Effector memory CD8-positive, alpha-beta T cell (primary cell): ENCODE results near the gene RASSF10.

Experiments
- ATAC-seq: fragments of 150-1000 bp; cut with Tn5 transposase; replicated peaks from 2 replicates; pipeline ENCODE4 v1.10.0; 2021; ENCODE audit warnings: mild to moderate bottlenecking, moderate library complexity
- DNase-seq, 3 experiments: peaks; one replicate each; pipeline ENCODE4 v3.0.0; 2021
- H3K27ac Mint-ChIP-seq, 2 donors: one replicate each; pipeline ENCODE4 v1.8.0; 2022; ENCODE audit warnings: mild to moderate bottlenecking in 2 of 2, mixed read lengths in 2 of 2, moderate library complexity in 2 of 2
- H3K27me3 Mint-ChIP-seq, 2 donors: one replicate each; pipeline ENCODE4 v1.8.0; 2022; ENCODE audit warnings: mixed read lengths in 2 of 2
- H3K36me3 Mint-ChIP-seq: one replicate; pipeline ENCODE4 v1.8.0; 2022; ENCODE audit warnings: mild to moderate bottlenecking, moderate library complexity, mixed read lengths; ENCODE audit not compliant: insufficient read depth
- H3K4me1 Mint-ChIP-seq, 2 donors: one replicate each; pipeline ENCODE4 v1.8.0; 2022; ENCODE audit warnings: low read depth in 2 of 2, mixed read lengths in 2 of 2
- H3K4me3 Mint-ChIP-seq, 2 donors: one replicate each; pipeline ENCODE4 v1.8.0; 2022; ENCODE audit warnings: mild to moderate bottlenecking in 2 of 2, mixed read lengths in 2 of 2, moderate library complexity in 2 of 2
- H3K9me3 Mint-ChIP-seq, 2 donors: one replicate each; pipeline ENCODE4 v1.8.0; 2022; ENCODE audit warnings: mixed read lengths in 2 of 2

The RASSF10 gene

DNA sequence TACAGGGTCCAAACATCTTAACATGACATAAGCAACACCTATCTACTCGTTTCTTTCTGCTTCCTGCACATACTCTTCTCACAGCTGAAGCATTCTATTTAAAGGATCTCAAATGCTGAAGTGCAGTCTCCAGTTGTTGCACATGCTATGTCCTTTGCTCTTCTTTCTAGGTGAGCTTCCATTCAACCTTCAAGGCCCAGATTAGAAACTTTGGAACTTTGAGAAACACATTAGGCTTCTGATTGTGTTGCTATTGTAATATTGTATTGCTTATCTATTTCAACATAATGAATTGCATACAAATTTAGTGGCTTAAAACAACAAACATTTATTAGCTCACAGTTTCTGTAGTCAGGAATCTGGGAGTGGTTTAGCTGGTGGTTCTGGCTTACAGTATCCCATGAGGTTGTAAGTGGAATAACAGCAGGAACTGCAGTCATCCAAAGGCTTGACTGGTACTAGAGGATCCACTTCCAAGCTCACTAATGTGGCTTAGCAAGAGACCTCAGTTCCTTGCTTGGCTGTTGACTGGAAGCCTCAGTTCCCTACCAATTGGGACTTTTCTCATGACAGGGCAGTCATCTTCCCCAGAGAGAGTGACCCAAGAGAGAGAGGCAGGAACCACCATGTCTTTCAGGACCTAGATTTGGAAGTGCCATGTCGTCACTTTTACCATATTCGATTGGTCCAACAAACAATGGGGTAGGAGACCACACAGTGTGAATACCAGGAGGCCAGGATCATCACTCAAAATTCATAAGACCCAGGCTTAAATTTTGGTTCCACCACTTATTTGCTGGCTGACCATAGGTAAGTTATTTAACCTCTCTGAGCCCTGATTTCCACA lies 27.2 kb upstream of the RASSF10 start:
- Mint-ChIP-seq H3K9me3 (no peaks in the 10 kb centered on the region), H3K4me1 (no peaks in the 10 kb centered on the region), H3K27me3 (peaks cover 32 to 64% of the 10 kb centered on the region in 2 donors), H3K27ac (no peak overlapping the region), H3K36me3 (no peaks in the 10 kb centered on the region), H3K4me3 (no peak overlapping the region)
- DNase-seq = no peak
- no peak for ATAC-seq

GRCh38 chr11:12983336-12983735 lies 25.8 kb upstream of the RASSF10 start:
- DNase-seq (no peak), ATAC-seq (no peak)
- Mint-ChIP-seq H3K4me3 (no peak overlapping the region), H3K36me3 (no peaks in the 10 kb centered on the region), H3K9me3 (no peaks in the 10 kb centered on the region), H3K4me1 (no peaks in the 10 kb centered on the region), H3K27me3 (peaks cover 28 to 69% of the 10 kb centered on the region in 2 donors), H3K27ac (no peak overlapping the region)

DNA sequence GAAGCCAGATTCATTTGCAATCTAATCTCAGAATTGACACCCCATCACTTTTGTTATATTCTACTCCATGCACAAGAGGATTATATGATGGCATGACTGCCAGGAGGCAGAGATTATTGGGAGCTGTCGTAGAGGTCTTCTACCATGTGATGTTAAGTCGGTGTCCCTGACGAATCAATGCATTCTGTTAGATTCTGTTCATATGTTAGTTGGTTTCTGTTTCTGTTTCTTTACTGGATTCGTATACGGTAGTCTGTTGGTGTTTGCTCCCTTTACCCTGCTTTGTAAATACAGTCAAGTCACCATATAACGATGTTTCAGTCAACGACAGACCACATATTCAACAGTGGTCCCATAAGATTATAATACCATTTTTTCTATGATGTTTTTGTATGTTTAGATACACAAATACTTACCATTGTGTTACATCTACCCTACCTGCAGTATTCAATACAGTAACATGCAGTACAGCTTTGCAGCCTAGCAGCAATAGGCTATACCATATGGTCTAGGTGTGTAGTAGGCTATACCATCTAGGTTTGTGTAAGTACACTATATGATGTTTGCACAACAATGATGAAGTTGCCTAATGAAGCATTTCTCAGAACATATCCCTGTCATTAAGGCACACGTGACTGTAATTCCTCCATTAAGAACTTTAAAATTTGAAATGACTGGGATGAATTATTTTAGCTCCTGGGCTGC lies 22.8 kb upstream of the RASSF10 start:
- no peaks in the 10 kb centered on the region for H3K4me1 Mint-ChIP-seq
- no peak overlapping the region for H3K27ac Mint-ChIP-seq
- no peak for DNase-seq
- H3K36me3 Mint-ChIP-seq = no peaks in the 10 kb centered on the region
- H3K27me3 Mint-ChIP-seq = peaks cover 29 to 69% of the 10 kb centered on the region in 2 donors
- ATAC-seq = no peak
- no peak overlapping the region for H3K4me3 Mint-ChIP-seq
- no peaks in the 10 kb centered on the region for H3K9me3 Mint-ChIP-seq

- H3K27me3 Mint-ChIP-seq = peaks cover 18 to 53% of the 10 kb centered on the region in 2 donors
- no peaks in the 10 kb centered on the region for H3K9me3 Mint-ChIP-seq
- no peaks in the 10 kb centered on the region for H3K4me1 Mint-ChIP-seq
- H3K36me3 Mint-ChIP-seq = no peaks in the 10 kb centered on the region
- DNase-seq (no peak), ATAC-seq (no peak)
- no peak overlapping the region for H3K27ac Mint-ChIP-seq
- no peak overlapping the region for H3K4me3 Mint-ChIP-seq
These were observed 19.5 kb upstream of the RASSF10 start for GRCh38 chr11:12989428-12990161.

DNA sequence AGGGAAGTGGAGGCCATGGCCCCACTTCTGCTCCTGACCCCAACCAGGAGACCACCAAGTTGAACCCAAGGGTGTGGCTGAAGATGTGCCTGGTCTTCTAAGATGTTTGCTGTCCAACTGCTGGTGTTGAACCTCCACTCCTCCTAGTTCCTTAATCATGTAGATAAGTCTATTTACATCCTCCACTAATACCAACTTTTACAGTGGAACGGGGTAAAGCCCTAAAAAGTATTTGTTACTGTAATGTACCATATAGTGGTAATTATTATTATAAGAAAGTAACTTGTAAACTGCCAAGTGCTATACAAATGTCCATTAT lies 19.0 kb upstream of the RASSF10 start:
- Mint-ChIP-seq H3K36me3 (no peaks in the 10 kb centered on the region), H3K27me3 (peaks cover 18 to 52% of the 10 kb centered on the region in 2 donors), H3K9me3 (no peaks in the 10 kb centered on the region), H3K27ac (no peak overlapping the region), H3K4me3 (no peak overlapping the region), H3K4me1 (no peaks in the 10 kb centered on the region)
- ATAC-seq (no peak), DNase-seq (no peak)

GRCh38 chr11:12991426-12991825 lies 17.7 kb upstream of the RASSF10 start:
- H3K27ac Mint-ChIP-seq = no peak overlapping the region
- H3K27me3 Mint-ChIP-seq = peaks cover 10 to 44% of the 10 kb centered on the region in 2 donors
- ATAC-seq (no peak), DNase-seq (no peak)
- no peak overlapping the region for H3K4me3 Mint-ChIP-seq
- no peaks in the 10 kb centered on the region for H3K36me3 Mint-ChIP-seq
- H3K4me1 Mint-ChIP-seq = no peaks in the 10 kb centered on the region
- H3K9me3 Mint-ChIP-seq = no peaks in the 10 kb centered on the region

DNA sequence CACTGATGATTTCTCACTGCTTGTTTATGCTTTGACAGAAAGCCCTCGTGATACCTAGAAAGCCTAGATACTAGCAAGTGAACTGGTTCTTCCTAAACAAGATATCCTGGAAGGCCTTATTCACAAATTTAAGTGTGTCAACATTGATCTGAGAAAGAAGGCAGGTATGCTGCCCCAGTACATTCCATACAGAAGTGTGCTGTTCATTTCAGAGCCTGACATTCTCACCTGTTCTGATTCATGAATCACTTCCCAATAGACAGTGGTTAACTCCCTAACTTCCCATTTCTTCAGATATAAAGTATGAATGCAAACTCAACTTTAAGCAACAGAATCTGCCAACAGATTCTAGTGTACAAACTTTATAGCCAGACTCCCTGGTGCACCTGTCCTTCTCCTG lies 15.5 kb upstream of the RASSF10 start:
- H3K27ac Mint-ChIP-seq = no peak overlapping the region
- ATAC-seq (no peak), DNase-seq (no peak)
- no peaks in the 10 kb centered on the region for H3K36me3 Mint-ChIP-seq
- H3K9me3 Mint-ChIP-seq = no peaks in the 10 kb centered on the region
- H3K4me1 Mint-ChIP-seq = no peaks in the 10 kb centered on the region
- peaks cover 10 to 31% of the 10 kb centered on the region in 2 donors for H3K27me3 Mint-ChIP-seq
- no peak overlapping the region for H3K4me3 Mint-ChIP-seq

DNA sequence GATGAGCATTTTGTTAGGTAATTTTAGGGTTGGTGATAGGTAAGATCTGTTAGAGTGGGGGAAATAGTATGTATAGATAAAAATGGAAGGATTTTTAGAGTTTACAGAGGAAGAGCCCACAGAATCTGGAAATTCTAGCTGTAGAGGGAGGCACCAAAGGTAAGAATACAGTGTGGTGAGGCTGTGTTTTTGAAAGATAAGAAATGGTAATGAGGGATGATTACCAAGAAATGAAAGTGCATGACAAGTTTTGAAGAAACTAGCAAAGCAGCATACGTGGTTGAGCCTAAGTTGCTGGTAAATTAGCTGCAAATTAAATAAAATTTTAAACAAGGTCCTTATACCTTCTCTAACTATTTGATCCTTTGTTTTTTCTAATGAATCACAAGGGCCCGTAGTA lies 14.6 kb upstream of the RASSF10 start:
- DNase-seq (no peak), ATAC-seq (no peak)
- Mint-ChIP-seq H3K27ac (no peak overlapping the region), H3K27me3 (peaks cover 15 to 27% of the 10 kb centered on the region in 2 donors), H3K9me3 (no peaks in the 10 kb centered on the region), H3K4me1 (no peaks in the 10 kb centered on the region), H3K36me3 (no peaks in the 10 kb centered on the region), H3K4me3 (no peak overlapping the region)

DNA sequence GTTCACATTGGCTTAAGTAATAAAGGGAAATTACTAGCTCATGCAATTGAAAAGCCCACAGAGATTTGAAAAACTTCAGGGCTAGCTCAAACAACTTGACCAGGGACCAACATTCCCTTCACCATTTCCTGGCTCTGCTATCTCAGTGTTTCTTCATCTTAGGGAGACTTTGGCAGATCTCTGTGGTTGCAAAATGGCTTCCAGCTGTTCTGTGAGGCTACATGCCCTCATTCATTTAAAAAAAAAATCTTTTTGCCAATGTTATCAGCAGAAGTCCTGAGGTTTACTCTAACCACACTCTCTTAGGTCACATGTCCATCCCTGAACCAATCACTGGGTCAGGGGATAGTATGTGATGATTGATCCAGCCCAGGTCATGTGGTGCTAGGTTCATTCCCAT lies 13.9 kb upstream of the RASSF10 start:
- Mint-ChIP-seq H3K4me1 (no peaks in the 10 kb centered on the region), H3K4me3 (no peak overlapping the region), H3K36me3 (no peaks in the 10 kb centered on the region), H3K9me3 (no peaks in the 10 kb centered on the region), H3K27me3 (peaks cover 15 to 29% of the 10 kb centered on the region in 2 donors), H3K27ac (no peak overlapping the region)
- no peak for ATAC-seq
- DNase-seq = no peak

DNA sequence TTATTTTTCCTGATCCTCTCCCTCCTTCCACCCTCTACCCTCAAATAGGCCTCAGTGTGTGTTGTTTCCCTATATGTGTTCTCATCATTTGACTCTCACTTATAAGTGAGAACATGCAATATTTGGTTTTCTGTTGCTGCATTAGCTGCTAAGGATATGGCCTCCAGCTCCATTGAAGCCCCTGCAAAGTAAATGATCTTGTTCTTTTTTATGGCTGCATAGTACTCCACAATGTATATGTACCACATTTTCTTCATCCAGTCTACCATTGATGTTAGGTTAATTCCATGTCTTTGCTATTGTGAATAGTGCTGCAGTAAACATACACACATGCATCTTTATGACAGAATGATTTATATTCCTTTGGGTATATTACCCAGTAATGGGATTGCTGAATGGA lies 13.3 kb upstream of the RASSF10 start:
- no peak overlapping the region for H3K27ac Mint-ChIP-seq
- H3K27me3 Mint-ChIP-seq = peaks cover 21 to 36% of the 10 kb centered on the region in 2 donors
- no peak for ATAC-seq
- H3K9me3 Mint-ChIP-seq = no peaks in the 10 kb centered on the region
- no peaks in the 10 kb centered on the region for H3K4me1 Mint-ChIP-seq
- H3K36me3 Mint-ChIP-seq = no peaks in the 10 kb centered on the region
- no peak overlapping the region for H3K4me3 Mint-ChIP-seq
- DNase-seq = no peak

DNA sequence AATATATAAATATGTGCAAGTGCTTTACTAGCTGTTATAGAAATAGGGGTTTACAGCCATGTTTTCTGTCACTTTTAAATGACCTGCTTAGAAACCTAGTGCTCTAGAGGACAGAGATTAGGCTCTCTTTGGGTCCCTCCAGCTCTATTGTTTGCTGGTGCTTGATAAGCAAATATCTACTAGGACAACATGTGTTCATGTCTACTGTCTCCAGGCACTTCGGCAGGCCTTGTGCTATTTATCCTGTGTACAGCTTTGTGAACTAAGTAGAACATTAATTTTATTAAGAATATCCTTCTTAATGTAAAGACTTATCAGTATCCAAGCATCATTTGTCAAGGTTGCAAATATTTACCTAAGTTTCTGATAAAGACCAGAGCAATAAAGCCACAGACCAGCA lies 11.9 kb upstream of the RASSF10 start:
- H3K27ac Mint-ChIP-seq = no peak overlapping the region
- no peaks in the 10 kb centered on the region for H3K36me3 Mint-ChIP-seq
- DNase-seq (no peak), ATAC-seq (no peak)
- H3K4me1 Mint-ChIP-seq = no peaks in the 10 kb centered on the region
- no peak overlapping the region for H3K4me3 Mint-ChIP-seq
- peaks cover 31 to 44% of the 10 kb centered on the region in 2 donors for H3K27me3 Mint-ChIP-seq
- H3K9me3 Mint-ChIP-seq = no peaks in the 10 kb centered on the region

- Mint-ChIP-seq H3K27me3 (peaks cover 35 to 53% of the 10 kb centered on the region in 2 donors), H3K27ac (no peak overlapping the region), H3K4me1 (no peaks in the 10 kb centered on the region), H3K36me3 (no peaks in the 10 kb centered on the region), H3K9me3 (no peaks in the 10 kb centered on the region), H3K4me3 (no peak overlapping the region)
- DNase-seq = no peak
- ATAC-seq = no peak
These were observed 10.8 kb upstream of the RASSF10 start for GRCh38 chr11:12998336-12998735.

DNA sequence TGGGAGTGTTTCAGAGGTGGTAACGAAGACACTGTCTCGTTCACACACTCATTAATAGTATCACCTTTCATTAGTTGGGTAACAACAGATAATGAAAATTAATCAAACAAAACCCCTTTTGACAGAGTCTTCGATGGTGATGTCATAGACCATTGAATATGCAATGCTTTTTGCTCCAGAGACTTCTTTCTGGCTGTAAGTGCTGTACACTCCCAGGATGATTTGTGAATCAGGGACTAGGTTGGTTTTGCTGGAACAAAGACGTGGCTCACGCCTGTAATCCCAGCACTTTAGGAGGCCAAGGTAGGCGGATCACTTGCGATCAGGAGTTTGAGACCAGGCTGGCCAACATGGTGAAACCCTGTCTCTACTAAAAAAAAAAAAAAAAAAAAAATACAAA lies 9.5 kb upstream of the RASSF10 start:
- no peak overlapping the region for H3K27ac Mint-ChIP-seq
- no peak overlapping the region for H3K4me3 Mint-ChIP-seq
- H3K4me1 Mint-ChIP-seq = no peaks in the 10 kb centered on the region
- H3K36me3 Mint-ChIP-seq = no peaks in the 10 kb centered on the region
- ATAC-seq = no peak
- H3K27me3 Mint-ChIP-seq = peaks cover 42 to 58% of the 10 kb centered on the region in 2 donors
- H3K9me3 Mint-ChIP-seq = no peaks in the 10 kb centered on the region
- DNase-seq = no peak

DNA sequence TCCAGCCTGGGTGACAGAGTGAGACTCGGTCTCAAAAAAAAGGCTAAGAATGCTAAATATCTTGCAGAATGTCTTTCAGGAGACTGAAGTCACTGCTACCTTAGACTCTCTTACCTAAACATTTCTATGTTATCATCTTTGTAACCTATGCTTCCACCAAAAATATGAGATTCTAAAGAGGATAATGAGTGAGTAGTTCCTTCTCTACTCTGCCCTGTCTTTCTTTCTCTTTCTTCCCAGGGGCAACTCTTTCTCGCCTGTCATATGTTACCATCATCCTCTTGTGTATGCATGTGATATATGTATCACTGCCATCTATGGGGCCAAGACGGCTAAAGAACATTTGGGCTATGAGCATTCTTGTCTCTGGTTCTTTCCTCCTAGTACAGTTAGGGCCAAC lies 9.0 kb upstream of the RASSF10 start:
- Mint-ChIP-seq H3K4me1 (no peaks in the 10 kb centered on the region), H3K4me3 (no peak overlapping the region), H3K9me3 (no peaks in the 10 kb centered on the region), H3K27me3 (peaks cover 42 to 62% of the 10 kb centered on the region in 2 donors), H3K36me3 (no peaks in the 10 kb centered on the region), H3K27ac (no peak overlapping the region)
- ATAC-seq (no peak), DNase-seq (no peak)
